ENCODE data around the gene ENTPD8. TPM values are rescaled to one million over a fixed set of nuclear protein-coding genes. Genes with fewer than 3 reads are reported as not detected.

The ENTPD8 gene
- polyA plus RNA-seq, 4 donors = 0.20 to 0.70 (median 0.32) TPM

DNA sequence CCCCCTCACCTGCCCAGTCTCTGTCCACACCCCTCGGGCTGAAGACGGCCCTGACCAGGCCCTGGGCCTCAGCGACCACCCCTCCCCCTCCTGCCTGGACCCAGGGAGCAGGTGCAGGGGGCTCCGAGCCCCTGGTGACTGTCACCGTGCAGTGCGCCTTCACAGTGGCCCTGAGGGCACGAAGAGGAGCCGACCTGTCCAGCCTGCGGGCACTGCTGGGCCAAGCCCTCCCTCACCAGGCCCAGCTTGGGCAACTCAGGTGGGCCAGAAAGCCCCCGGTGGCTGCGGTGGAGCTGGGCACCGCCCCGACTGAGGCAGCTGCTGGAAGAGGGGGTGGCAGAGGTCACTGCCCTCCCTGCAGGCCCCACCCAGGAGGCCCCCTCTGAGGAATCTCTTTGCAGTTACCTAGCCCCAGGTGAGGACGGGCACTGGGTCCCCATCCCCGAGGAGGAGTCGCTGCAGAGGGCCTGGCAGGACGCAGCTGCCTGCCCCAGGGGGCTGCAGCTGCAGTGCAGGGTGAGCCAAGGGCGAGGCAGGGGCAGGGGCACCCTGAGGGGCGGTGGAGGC lies 7.7 kb downstream of the ENTPD8 start:
- DNase-seq (ENCODE audit: low read depth in 4 of 4, low spot score in 3 of 4) = no peak

- no peak for DNase-seq (ENCODE audit: low read depth in 4 of 4, low spot score in 3 of 4)
Measured at GRCh38 chr9:137432687-137433348, 8.3 kb downstream of the ENTPD8 start.

GRCh38 chr9:137431416-137431931 lies 9.7 kb downstream of the ENTPD8 start:
- no peak for DNase-seq (ENCODE audit: low read depth in 4 of 4, low spot score in 3 of 4)

DNA sequence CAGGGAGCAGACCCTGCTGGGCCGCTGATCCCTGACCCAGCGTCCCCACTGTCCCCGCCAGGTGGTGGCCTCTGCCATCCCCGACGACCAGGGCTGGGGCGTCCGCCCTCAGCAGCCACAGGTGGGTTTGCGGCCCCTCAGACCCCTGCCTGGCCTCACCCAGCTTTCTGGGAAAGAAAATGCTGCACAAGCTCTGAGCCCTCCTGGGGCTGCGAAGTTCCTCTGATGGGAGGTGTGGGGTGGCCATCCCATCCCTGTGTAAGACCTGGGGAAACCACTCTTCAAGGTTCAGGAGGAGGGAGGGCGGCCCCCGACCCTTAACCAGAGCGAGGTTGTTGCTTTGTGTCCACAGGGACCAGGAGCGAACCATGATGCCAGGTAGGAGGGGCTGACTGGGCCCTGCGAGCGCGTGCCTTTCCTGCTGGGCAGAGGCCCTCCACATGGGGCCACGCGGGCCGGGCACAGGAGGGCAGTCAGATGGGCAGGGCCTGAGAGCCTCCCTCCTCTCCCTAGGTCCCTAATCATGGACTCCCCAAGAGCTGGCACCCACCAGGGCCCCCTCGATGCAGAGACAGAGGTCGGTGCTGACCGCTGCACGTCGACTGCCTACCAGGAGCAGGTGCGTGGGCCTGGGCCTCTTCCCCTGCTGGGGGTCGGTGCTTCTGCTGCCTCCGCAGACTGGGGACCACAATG lies 10.3 kb downstream of the ENTPD8 start:
- no peak for DNase-seq (ENCODE audit: low read depth in 4 of 4, low spot score in 3 of 4)

GRCh38 chr9:137429974-137430722 lies 11.0 kb downstream of the ENTPD8 start:
- DNase-seq (ENCODE audit: low read depth in 4 of 4, low spot score in 3 of 4) = no peak

DNA sequence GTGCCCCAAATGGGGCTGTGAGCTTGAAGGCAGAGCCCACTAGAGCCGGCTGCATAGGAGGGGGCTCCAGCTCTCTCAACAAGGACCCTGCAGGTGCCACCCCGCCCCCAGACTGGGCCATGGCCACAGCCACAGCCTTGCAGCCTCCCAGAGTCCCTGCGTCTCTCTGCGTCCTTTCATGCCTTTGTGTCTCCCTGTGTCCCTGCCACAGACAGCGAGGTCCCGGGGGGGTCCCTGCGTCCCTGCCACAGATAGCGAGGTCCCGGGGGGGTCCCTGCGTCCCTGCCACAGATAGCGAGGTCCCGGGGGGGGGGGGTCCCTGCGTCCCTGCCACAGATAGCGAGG lies 11.6 kb downstream of the ENTPD8 start:
- no peak for DNase-seq (ENCODE audit: low read depth in 4 of 4, low spot score in 3 of 4)

GRCh38 chr9:137428841-137429545 lies 12.2 kb downstream of the ENTPD8 start:
- no peak for DNase-seq (ENCODE audit: low read depth in 4 of 4, low spot score in 3 of 4)

DNA sequence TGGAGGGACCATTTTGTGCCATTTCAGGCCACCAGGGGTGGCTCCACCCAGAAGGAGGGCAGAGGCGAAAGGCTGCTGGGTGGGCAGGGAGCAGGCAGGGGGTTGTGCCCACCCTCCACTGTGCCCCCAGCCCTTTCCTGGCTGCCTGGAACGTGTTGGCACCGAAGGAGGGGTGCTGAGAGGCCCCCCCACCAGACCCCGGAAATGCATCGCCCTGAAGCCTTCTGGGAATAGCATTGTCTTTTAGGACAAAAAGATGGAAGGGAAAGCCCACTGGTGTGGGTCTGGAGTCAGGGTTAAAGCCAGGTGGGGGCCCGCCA lies 12.9 kb downstream of the ENTPD8 start:
- DNase-seq (ENCODE audit: low read depth in 4 of 4, low spot score in 3 of 4) = no peak

- DNase-seq (ENCODE audit: low read depth in 4 of 4, low spot score in 3 of 4) = no peak
Measured at GRCh38 chr9:137427454-137428310, 13.5 kb downstream of the ENTPD8 start.

DNA sequence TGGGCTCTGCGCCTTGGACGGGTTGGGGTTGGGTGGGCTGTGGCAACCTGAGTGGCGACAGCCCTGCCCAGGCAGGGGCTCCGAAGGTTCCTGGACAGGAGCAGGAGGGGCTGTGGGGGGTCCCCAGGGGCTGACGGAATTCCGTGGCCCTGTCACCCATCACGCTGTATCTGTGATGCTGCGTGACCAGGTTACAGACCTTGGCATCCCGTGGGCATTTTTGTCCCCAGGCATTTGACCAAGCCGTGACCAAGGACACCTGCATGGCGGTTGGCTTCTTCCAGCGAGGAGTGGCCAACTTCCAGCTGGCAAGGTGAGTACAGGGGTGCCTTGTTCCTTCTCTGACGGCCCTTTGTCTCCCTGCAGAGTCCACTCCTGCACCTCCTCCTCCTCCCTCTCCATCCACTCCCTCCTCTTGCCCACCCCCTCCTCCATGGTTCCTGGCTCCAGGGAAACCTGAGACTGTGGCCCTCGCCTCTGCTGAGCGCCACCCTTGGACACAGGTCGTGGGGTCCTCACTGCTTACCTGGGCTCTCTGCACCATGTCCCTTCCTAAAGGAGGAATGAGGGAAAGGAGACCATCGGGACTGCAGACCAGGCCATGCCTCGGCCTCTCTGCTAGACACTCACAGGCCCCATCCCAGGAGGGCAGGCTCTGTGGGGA lies 15.0 kb downstream of the ENTPD8 start:
- no peak for DNase-seq (ENCODE audit: low read depth in 4 of 4, low spot score in 3 of 4)

DNA sequence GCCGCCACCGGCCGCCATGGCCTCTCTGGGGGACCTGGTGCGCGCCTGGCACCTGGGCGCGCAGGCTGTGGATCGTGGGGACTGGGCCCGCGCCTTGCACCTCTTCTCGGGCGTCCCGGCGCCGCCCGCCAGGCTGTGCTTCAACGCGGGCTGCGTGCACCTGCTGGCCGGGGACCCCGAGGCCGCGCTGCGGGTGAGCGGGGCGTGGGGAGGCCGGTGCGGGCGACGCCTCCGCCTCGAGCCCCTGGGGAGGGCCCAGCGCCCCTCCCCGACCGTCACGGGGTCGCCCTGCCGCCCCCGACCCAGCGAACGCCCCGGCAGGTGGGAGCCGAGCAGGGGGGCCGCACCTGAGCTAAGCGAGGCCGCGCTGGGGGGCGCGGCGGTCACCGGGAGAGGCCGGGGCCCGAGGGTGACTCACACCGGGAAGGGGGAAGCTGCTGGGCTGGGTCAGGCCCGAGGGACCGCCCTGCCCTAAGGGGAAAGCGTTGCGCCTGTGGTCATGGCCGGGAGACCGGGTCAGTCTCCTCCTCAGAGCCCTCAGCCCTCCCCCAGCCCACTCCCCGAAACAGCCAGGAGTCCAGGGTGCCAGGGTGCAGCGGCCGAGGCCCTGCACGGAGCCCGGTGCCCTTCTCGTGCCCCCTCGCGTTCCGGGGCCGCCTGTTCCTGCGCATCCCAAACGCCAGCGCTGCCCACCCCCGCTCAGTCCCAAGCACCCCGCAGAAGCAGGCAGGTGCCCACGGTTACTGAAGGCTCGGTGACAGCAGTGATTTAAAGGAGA lies 17.5 kb downstream of the ENTPD8 start:
- DNase-seq (ENCODE audit: low read depth in 4 of 4, low spot score in 3 of 4) = no peak

- DNase-seq (ENCODE audit: low read depth in 4 of 4, low spot score in 3 of 4) = peak; percentile 55 to 81 (median 79)
Measured at GRCh38 chr9:137422604-137423513, 18.3 kb downstream of the ENTPD8 start, which contains the start of the genes EXD3 and NOXA1. Gene EXD3 (minus strand): TSS chr9:137423162. CDS start chr9:137395357, 27,805 bp downstream. Gene NOXA1 (plus strand): TSS chr9:137423393. CDS start chr9:137423530, 137 bp downstream.

GRCh38 chr9:137421838-137422603 lies 19.1 kb downstream of the ENTPD8 start:
- no peak for DNase-seq (ENCODE audit: low read depth in 4 of 4, low spot score in 3 of 4)

DNA sequence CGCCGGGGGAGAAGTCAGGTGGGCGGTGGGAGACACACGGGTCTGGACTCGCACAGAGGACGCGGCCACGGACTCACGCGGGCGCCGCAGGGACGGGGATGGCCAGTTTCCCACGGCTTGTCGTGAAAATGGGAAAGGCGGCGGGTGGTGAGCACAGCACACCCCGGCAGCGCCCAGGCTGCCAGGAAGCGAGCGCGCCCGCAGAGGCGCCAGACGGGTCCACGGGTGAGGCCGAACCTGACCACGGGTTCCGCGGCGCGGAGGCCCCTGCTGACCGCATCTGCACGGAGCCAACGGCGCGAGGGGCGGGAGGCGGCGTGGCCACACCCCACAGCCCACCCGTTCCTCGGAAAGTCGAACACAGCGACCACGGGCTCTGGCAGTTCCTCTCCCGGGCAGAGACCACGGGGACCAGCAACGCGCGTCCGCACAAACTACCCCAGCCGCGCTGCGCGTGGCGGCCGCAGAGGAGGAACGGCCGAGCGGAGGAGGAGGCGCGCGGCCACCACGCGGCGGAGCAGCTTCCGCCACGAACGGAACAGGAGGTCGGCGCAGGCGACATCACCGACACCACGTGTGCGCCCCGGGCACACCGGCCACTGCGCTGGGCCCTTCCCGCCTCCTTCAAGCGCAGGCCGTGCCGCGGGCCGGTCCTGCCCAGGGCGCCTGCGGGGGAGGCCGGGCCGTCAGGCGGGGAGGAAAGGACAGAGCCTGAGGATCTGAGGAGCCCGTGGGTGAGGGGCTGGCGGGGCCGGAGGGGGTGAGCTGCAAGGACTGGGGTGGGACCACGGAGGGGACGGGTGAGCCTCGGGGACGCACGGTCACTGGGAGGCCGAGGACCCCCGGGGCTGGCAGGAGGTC lies 23.8 kb downstream of the ENTPD8 start:
- no peak for DNase-seq (ENCODE audit: low read depth in 4 of 4, low spot score in 3 of 4)

- no peak for DNase-seq (ENCODE audit: low read depth in 4 of 4, low spot score in 3 of 4)
Measured at GRCh38 chr9:137416563-137417151, 24.5 kb downstream of the ENTPD8 start.
